OCI-LY7 (cell line): ENCODE measurements around the gene NLN. TPM values are rescaled to one million over a fixed set of nuclear protein-coding genes. Genes with fewer than 3 reads are reported as not detected.

Experiments
- BruUV-seq: library from RNA; stranded (reverse); fragments of 400-500 nt; replicated peaks from 2 replicates; lab custom pipeline; 2021; lab: Mats Ljungman, UMichigan
- CTCF ChIA-PET: fragments of 300-600 bp; sonication (Branson Sonifier 250); formaldehyde crosslinking; loops from one replicate; lab custom pipeline; 2022; ENCODE audit warnings: antibody characterized with exemption; ENCODE audit not compliant: unreplicated experiment; lab: Charles Lee
- POLR2A ChIA-PET: fragments of 300-600 bp; sonication (Branson Sonifier 250); formaldehyde crosslinking; loops from one replicate; lab custom pipeline; 2022; ENCODE audit warnings: antibody characterized with exemption; lab: Charles Lee
- DNase-seq: peaks from one replicate; pipeline ENCODE4 v3.0.0-alpha.2; 2015; ENCODE audit warnings: low spot score
- H2AFZ ChIP-seq: fragments of 200-600 bp; sonication (generic), shearing (Covaris generic); 2 replicates; pipeline ENCODE4 v1.6.1; 2014; ENCODE audit warnings: mild to moderate bottlenecking, antibody characterized with exemption, low read length, moderate library complexity
- H3K27ac ChIP-seq: fragments of 200-600 bp; sonication (generic); 2 replicates; pipeline ENCODE4 v1.5.1; 2014; ENCODE audit warnings: mixed run types, low read depth, mild to moderate bottlenecking, moderate library complexity, low read length, inconsistent platforms; ENCODE audit not compliant: poor library complexity, severe bottlenecking
- H3K36me3 ChIP-seq: fragments of 200-600 bp; sonication (generic); 2 replicates; pipeline ENCODE4 v1.6.1; 2014; ENCODE audit warnings: mild to moderate bottlenecking, antibody characterized with exemption, low read length, moderate library complexity, mixed read lengths; ENCODE audit not compliant: insufficient read depth
- H3K4me1 ChIP-seq: fragments of 200-600 bp; sonication (generic); 2 replicates; pipeline ENCODE4 v1.5.1; 2014; ENCODE audit warnings: mild to moderate bottlenecking, low read length; ENCODE audit not compliant: insufficient read depth, poor library complexity, severe bottlenecking
- H3K4me2 ChIP-seq: fragments of 200-600 bp; sonication (generic); 2 replicates; pipeline ENCODE4 v1.6.1; 2014; ENCODE audit warnings: mild to moderate bottlenecking, low read length
- H3K4me3 ChIP-seq: fragments of 200-600 bp; sonication (generic); 2 replicates; pipeline ENCODE4 v1.5.1; 2014; ENCODE audit warnings: mild to moderate bottlenecking, low read depth, low read length; ENCODE audit not compliant: poor library complexity, severe bottlenecking
- H3K79me2 ChIP-seq: fragments of 200-600 bp; sonication (generic); 2 replicates; pipeline ENCODE4 v1.6.1; 2016; ENCODE audit warnings: low read depth, mild to moderate bottlenecking, low read length, moderate library complexity, mixed read lengths; ENCODE audit not compliant: insufficient read depth
- H3K9me2 ChIP-seq: fragments of 200-600 bp; sonication (generic); 2 replicates; pipeline ENCODE4 v1.6.1; 2016; ENCODE audit warnings: mild to moderate bottlenecking, low read length, mixed read lengths; ENCODE audit not compliant: insufficient read depth
- H3K9me3 ChIP-seq: fragments of 200-600 bp; sonication (generic); 2 replicates; pipeline ENCODE4 v1.6.1; 2014; ENCODE audit warnings: mild to moderate bottlenecking, mixed run types, low read length, mixed read lengths
- H4K20me1 ChIP-seq: fragments of 200-600 bp; sonication (generic); 2 replicates; pipeline ENCODE4 v1.6.1; 2014; ENCODE audit warnings: mild to moderate bottlenecking, antibody characterized with exemption, low read length, moderate library complexity, mixed read lengths; ENCODE audit not compliant: insufficient read depth
- EZH2phosphoT487 ChIP-seq: fragments of 200-600 bp; sonication (generic); IDR thresholded peaks from 2 replicates; pipeline ENCODE4 v1.6.1; 2018; ENCODE audit warnings: low read depth, borderline replicate concordance, mild to moderate bottlenecking, mixed run types, antibody characterized with exemption, low read length, moderate library complexity, mixed read lengths
- intact Hi-C: fragments of 100-400 bp; cut with micrococcal nuclease; formaldehyde crosslinking; loops from one replicate; pipeline ENCODE4 v1.10.0; 2022; ENCODE audit not compliant: unreplicated experiment
- total RNA-seq, 2 experiments: library from RNA; depleted of rRNA in 1 of 2; stranded (reverse); fragments of >200 nt in 1 of 2; shearing (Covaris generic) in 1 of 2; gene quantifications; 2 replicates each; pipeline ENCODE4 v1.2.3, GENCODE V29; 2014 to 2022
- TF ChIP-seq, protein P1 (sequence below): fragments of 200-600 bp; sonication (generic); conservative IDR thresholded peaks from 2 replicates; pipeline ENCODE4 v1.5.1; 2014; ENCODE audit warnings: mild to moderate bottlenecking, antibody characterized with exemption, low read length, moderate library complexity, mixed read lengths

Gene NLN
- total RNA-seq, 2 experiments from 2014 or later, result 14.9 to 26.0 TPM

DNA sequence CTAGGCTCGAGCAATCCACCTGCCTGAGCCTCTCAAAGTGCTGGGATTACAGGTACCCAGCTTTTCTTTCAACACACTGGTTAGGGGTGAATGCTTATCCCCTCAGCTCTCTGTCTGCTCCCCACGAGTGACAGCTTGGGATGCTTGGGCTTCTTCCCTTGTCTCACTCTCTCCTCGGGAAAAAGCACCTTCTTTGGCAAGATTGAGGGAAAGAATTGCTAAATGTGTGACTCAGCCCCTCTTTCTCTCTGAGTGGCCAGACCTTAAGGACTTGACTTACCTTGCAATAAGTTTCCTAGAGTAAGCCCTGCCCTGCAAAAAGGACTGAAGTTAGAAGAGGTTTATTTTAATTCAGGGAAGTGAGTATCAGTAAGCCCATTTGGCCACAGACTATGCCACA is 136.3 kb downstream of the NLN start:
- H3K9me2 ChIP-seq, result no peaks in the 10 kb centered on the region
- CTCF ChIA-PET, result no interaction called here
- no peaks in the 10 kb centered on the region for H3K36me3 ChIP-seq
- no TSS peak for BruUV-seq
- no peak for DNase-seq
- H2AFZ ChIP-seq, result no peak overlapping the region
- H4K20me1 ChIP-seq, result no peaks in the 10 kb centered on the region
- H3K4me3 ChIP-seq, result no peak overlapping the region
- no peaks in the 10 kb centered on the region for H3K9me3 ChIP-seq
- no peaks in the 10 kb centered on the region for H3K79me2 ChIP-seq
- intact Hi-C loops, result no loop called here
- no peak overlapping the region for H3K27ac ChIP-seq
- POLR2A ChIA-PET, result interaction anchor here (0.6 to 0.7 kb wide), 2 partner anchors 21 to 658 kb away, joined by 3 read pairs; no protein-coding TSS in a partner anchor
- no peak overlapping the region for H3K4me2 ChIP-seq
- TF ChIP-seq, protein P1, sequence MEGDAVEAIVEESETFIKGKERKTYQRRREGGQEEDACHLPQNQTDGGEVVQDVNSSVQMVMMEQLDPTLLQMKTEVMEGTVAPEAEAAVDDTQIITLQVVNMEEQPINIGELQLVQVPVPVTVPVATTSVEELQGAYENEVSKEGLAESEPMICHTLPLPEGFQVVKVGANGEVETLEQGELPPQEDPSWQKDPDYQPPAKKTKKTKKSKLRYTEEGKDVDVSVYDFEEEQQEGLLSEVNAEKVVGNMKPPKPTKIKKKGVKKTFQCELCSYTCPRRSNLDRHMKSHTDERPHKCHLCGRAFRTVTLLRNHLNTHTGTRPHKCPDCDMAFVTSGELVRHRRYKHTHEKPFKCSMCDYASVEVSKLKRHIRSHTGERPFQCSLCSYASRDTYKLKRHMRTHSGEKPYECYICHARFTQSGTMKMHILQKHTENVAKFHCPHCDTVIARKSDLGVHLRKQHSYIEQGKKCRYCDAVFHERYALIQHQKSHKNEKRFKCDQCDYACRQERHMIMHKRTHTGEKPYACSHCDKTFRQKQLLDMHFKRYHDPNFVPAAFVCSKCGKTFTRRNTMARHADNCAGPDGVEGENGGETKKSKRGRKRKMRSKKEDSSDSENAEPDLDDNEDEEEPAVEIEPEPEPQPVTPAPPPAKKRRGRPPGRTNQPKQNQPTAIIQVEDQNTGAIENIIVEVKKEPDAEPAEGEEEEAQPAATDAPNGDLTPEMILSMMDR, result no peak
- TF ChIP-seq EZH2phosphoT487, result no peak
- no peaks in the 10 kb centered on the region for H3K4me1 ChIP-seq

DNA sequence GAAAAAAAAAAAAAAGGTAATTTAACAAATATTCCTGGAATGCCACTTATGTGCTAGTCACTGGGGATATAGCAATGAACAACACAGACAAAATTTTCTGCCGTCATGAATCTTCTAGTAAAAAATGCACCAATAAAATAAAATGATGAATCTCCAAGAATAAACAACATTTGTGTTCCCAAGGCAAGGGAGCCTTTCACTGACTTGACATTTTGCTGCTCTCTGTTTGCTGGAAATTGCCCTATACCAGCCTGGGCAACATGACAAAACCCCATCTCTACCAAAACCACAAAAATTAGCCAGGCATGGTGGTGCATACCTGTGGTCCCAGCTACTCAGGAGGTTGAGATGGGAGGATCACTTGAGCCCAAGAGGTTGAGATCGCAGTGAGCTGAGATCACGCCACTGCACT is 139.8 kb downstream of the NLN start:
- no peaks in the 10 kb centered on the region for H3K9me3 ChIP-seq
- intact Hi-C loops, result no loop called here
- no peak for DNase-seq
- no peak for TF ChIP-seq EZH2phosphoT487
- TF ChIP-seq, protein P1, result no peak
- no peak overlapping the region for H3K4me2 ChIP-seq
- H2AFZ ChIP-seq, result no peak overlapping the region
- no peak overlapping the region for H3K4me3 ChIP-seq
- no peaks in the 10 kb centered on the region for H3K79me2 ChIP-seq
- no peak overlapping the region for H3K27ac ChIP-seq
- no peaks in the 10 kb centered on the region for H3K9me2 ChIP-seq
- BruUV-seq, result no TSS peak
- H3K36me3 ChIP-seq, result no peaks in the 10 kb centered on the region
- CTCF ChIA-PET, result no interaction called here
- no peaks in the 10 kb centered on the region for H4K20me1 ChIP-seq
- H3K4me1 ChIP-seq, result peaks cover 2% of the 10 kb centered on the region
- POLR2A ChIA-PET, result interaction anchor here (0.6 to 0.7 kb wide), 2 partner anchors 73 to 938 kb away, joined by 3 read pairs; no protein-coding TSS in a partner anchor

DNA sequence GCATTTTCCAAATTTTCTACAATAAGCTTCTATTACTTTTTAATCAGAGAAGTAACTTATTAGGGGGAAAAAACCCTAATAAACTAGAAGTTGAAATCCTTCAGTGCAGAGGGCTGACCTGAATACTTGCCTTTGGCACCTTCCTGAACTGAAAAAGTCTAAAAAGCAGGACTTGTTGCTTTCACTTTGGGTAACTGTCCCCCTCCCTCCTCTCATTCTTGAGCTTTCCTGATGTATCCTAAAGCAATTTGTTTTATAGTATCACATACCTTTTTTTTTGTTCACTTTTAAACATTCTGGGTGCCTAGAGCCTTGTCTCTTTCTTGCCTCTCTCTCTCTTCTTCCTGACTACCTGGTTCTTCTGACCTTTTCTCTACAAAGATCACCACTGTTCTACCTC is 140.4 kb downstream of the NLN start:
- no TSS peak for BruUV-seq
- CTCF ChIA-PET, result no interaction called here

More for the DNA sequence above, 140.4 kb downstream of the NLN start:
- Histone ChIP-seq H3K27ac (no peak overlapping the region), H4K20me1 (no peaks in the 10 kb centered on the region), H3K79me2 (no peaks in the 10 kb centered on the region), H3K4me1 (peaks cover 7% of the 10 kb centered on the region), H3K4me3 (no peak overlapping the region), H3K36me3 (no peaks in the 10 kb centered on the region), H3K9me2 (no peaks in the 10 kb centered on the region), H3K4me2 (no peak overlapping the region), H2AFZ (no peak overlapping the region), H3K9me3 (no peaks in the 10 kb centered on the region)
- TF ChIP-seq EZH2phosphoT487, result no peak
- DNase-seq, result no peak
- intact Hi-C loops, result no loop called here
- POLR2A ChIA-PET, result interaction anchor here (0.9 kb wide), 1 partner anchor 16 kb away, joined by 3 read pairs; no protein-coding TSS in a partner anchor
